GM23248 (cell line): ENCODE measurements around the gene SMAD5. TPM values are rescaled to one million over a fixed set of nuclear protein-coding genes. Genes with fewer than 3 reads are reported as not detected.

ENCODE experiments used
- DNase-seq: peaks from one replicate; pipeline ENCODE4 v3.0.0-alpha.2; 2015
- H2AFZ ChIP-seq: fragments of 200-600 bp; sonication (generic); 2 replicates; pipeline ENCODE4 v1.6.1; 2016; ENCODE audit warnings: antibody characterized with exemption
- H3F3A ChIP-seq: fragments of 200-600 bp; sonication (generic); 2 replicates; pipeline ENCODE4 v1.6.1; 2016; ENCODE audit warnings: mild to moderate bottlenecking, antibody characterized with exemption, mixed run types; ENCODE audit not compliant: insufficient read depth
- H3K27ac ChIP-seq: fragments of 200-600 bp; sonication (generic); 2 replicates; pipeline ENCODE4 v1.5.1; 2016; ENCODE audit warnings: mild to moderate bottlenecking
- H3K27me3 ChIP-seq: fragments of 200-600 bp; sonication (generic); replicated peaks from 2 replicates; pipeline ENCODE4 v1.6.1; 2016; ENCODE audit warnings: mild to moderate bottlenecking; ENCODE audit not compliant: insufficient read depth
- H3K36me3 ChIP-seq: fragments of 200-600 bp; sonication (generic); 2 replicates; pipeline ENCODE4 v1.6.1; 2016; ENCODE audit warnings: low read depth, mild to moderate bottlenecking
- H3K4me1 ChIP-seq: fragments of 200-600 bp; sonication (generic); 2 replicates; pipeline ENCODE4 v1.6.1; 2016; ENCODE audit warnings: mild to moderate bottlenecking; ENCODE audit not compliant: insufficient read depth
- H3K4me2 ChIP-seq: fragments of 200-600 bp; sonication (generic); one replicate; pipeline ENCODE4 v1.6.1; 2016; ENCODE audit warnings: mild to moderate bottlenecking; ENCODE audit not compliant: unreplicated experiment
- H3K4me3 ChIP-seq: fragments of 200-600 bp; sonication (generic); 2 replicates; pipeline ENCODE4 v1.5.1; 2016; ENCODE audit warnings: mild to moderate bottlenecking
- H3K79me2 ChIP-seq: fragments of 200-600 bp; sonication (generic); 2 replicates; pipeline ENCODE4 v1.6.1; 2016; ENCODE audit warnings: mild to moderate bottlenecking; ENCODE audit not compliant: insufficient read depth
- H3K9ac ChIP-seq: fragments of 200-600 bp; sonication (generic); 2 replicates; pipeline ENCODE4 v1.6.1; 2016; ENCODE audit warnings: mild to moderate bottlenecking
- H3K9me2 ChIP-seq: fragments of 200-600 bp; sonication (generic); 2 replicates; pipeline ENCODE4 v1.6.1; 2016; ENCODE audit warnings: mixed run types, mild to moderate bottlenecking, moderate library complexity; ENCODE audit not compliant: insufficient read depth
- H3K9me3 ChIP-seq: fragments of 200-600 bp; sonication (generic); one replicate; pipeline ENCODE4 v1.6.1; 2017; ENCODE audit warnings: low read depth
- H4K20me1 ChIP-seq: fragments of 200-600 bp; sonication (generic); 2 replicates; pipeline ENCODE4 v1.6.0; 2016; ENCODE audit not compliant: insufficient read depth
- EZH2 ChIP-seq: fragments of 200-600 bp; sonication (generic); IDR thresholded peaks from 2 replicates; pipeline ENCODE4 v1.6.1; 2018; ENCODE audit warnings: antibody characterized with exemption, mild to moderate bottlenecking; ENCODE audit not compliant: insufficient read depth, poor library complexity, severe bottlenecking
- EZH2phosphoT487 ChIP-seq: fragments of 200-600 bp; sonication (generic); IDR thresholded peaks from 2 replicates; pipeline ENCODE4 v1.6.1; 2018; ENCODE audit warnings: antibody characterized with exemption, moderate library complexity, mild to moderate bottlenecking, low read depth; ENCODE audit not compliant: insufficient read depth
- WGBS, 2 experiments: methylation state at CpG; one replicate each; pipeline ENCODE4 v1.1.6; 2015 to 2017; ENCODE audit warnings: low lambda C conversion rate in 2 of 2, low coverage in 1 of 2; ENCODE audit errors: missing lambda C conversion rate in 2 of 2; 5-methylcytosine and 5-hydroxymethylcytosine counted together
- in situ Hi-C: fragments of 300-500 bp; cut with MboI; formaldehyde crosslinking; loops from 2 replicates; pipeline ENCODE4 v1.15.0; 2020
- polyA plus RNA-seq: library from polyadenylated mRNA; unstranded; fragments of >200 nt; fragmentation: Nextera tagmentation; extraction: Ambion mirVana; gene quantifications from 2 replicates; pipeline ENCODE4 v1.2.1, GENCODE V29; 2016
- total RNA-seq: library from RNA; depleted of rRNA; stranded (reverse); fragments of >200 nt; shearing (Covaris generic); gene quantifications from 2 replicates; pipeline ENCODE4 v1.2.3, GENCODE V29; 2014

The SMAD5 gene
- total and polyA plus RNA-seq, 2 experiments from 2014 or later = 50.0 to 53.1 TPM

DNA sequence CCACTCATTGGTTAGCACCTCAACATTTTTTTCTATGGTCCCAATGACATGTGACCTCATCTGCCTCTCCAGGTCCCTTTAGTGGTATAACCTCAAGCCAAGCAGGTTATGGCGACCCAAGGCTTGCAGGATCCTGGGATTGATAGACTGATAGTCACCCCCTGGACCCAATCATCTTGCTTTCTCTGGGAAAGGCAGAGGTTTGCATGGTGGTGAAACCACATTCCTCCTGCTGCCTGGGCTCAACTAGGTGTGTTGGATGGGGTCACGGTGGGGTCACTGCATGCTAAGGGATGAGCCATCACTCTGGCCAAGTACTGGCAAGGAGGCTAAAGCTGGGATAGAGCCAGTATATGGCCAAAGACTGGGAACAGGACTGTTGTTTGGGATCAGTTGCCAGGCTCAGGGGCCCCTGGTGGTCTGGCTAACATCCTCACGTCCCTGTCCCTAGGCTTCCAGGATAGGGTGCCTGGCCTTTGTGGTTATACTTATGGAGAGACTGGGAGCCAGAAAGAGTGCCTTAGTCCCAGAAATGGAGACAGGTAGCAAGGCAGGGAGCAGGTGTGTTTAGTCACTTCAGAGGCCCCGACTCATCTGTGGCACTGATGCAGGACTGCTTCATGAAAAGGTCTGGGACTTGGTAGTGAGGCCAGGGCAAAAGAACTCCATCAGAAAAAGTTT, 65.0 kb downstream of the SMAD5 start:
- no peak overlapping the region for H3K9ac ChIP-seq
- no peaks in the 10 kb centered on the region for H3K4me1 ChIP-seq
- no peaks in the 10 kb centered on the region for H3K36me3 ChIP-seq
- H3K79me2 ChIP-seq = no peaks in the 10 kb centered on the region
- H2AFZ ChIP-seq = no peak overlapping the region
- TF ChIP-seq EZH2phosphoT487 = no peak
- in situ Hi-C loops = no loop called here
- H3K27me3 ChIP-seq = peaks cover 2% of the 10 kb centered on the region
- no peak overlapping the region for H3K27ac ChIP-seq
- H3K4me2 ChIP-seq = no peak overlapping the region
- no peaks in the 10 kb centered on the region for H3K9me2 ChIP-seq
- H3F3A ChIP-seq = no peaks in the 10 kb centered on the region
- 95 to 96% methylated on average over 4 of the region's 4 CpGs for WGBS, 2 experiments
- no peaks in the 10 kb centered on the region for H3K9me3 ChIP-seq
- H3K4me3 ChIP-seq = no peak overlapping the region
- DNase-seq = no peak
- H4K20me1 ChIP-seq = no peaks in the 10 kb centered on the region

DNA sequence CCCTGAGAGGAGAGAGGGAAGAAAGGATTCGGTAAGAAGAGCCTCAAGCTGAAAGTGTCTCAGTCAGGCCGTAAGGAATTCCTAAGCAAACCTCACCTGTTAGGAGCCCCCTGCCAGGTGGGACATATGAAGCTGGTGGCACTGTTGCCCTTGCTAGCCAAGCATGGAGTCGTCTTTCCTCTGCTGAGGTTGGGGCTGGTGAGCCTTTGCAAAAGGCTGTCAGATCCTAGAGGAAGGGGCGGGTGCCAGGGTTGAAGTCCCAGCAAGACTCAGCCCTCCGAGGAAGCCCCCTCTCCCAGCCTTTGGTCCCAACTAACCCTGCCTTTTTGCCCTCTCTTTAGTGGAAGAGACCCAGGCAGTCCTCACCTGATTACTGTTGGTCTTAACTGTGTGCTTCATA, 65.8 kb downstream of the SMAD5 start:
- TF ChIP-seq EZH2 = no peak
- no peak for TF ChIP-seq EZH2phosphoT487
- Histone ChIP-seq H3K9me2 (no peaks in the 10 kb centered on the region), H3K79me2 (no peaks in the 10 kb centered on the region), H2AFZ (no peak overlapping the region), H3K27ac (no peak overlapping the region), H4K20me1 (no peaks in the 10 kb centered on the region), H3F3A (no peaks in the 10 kb centered on the region), H3K4me2 (no peak overlapping the region), H3K36me3 (no peaks in the 10 kb centered on the region), H3K9me3 (no peaks in the 10 kb centered on the region), H3K4me1 (no peaks in the 10 kb centered on the region), H3K9ac (no peak overlapping the region), H3K27me3 (no peaks in the 10 kb centered on the region), H3K4me3 (no peak overlapping the region)
- no peak for DNase-seq
- 90 to 93% methylated on average over 4 to 5 of the region's 5 CpGs for WGBS, 2 experiments
- in situ Hi-C loops = no loop called here

DNA sequence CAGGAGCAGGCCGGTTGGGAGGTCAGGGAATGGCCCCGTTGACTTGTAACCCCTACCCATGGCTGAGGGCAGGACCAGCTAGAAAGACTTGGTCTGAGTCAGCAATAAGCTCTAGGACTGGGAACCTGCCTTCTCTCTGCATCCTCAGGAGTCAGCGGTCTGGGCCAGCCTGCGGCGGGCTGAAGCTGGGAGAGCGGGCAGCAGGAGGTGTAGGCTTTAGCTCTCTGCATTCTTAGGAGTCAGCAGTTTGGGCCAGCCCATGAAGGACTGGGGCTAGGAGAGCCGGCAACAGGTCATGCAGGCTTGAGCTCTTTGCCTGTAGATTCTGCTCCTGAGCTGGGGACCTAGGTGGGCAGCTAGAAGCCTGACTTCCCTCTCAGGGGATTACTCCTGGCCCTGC, 66.8 kb downstream of the SMAD5 start:
- Histone ChIP-seq H3K27me3 (no peaks in the 10 kb centered on the region), H4K20me1 (no peaks in the 10 kb centered on the region), H3K9ac (no peak overlapping the region), H3K9me3 (no peaks in the 10 kb centered on the region), H3K4me3 (no peak overlapping the region), H3F3A (no peaks in the 10 kb centered on the region), H3K4me1 (no peaks in the 10 kb centered on the region), H3K4me2 (no peak overlapping the region), H3K36me3 (no peaks in the 10 kb centered on the region), H3K79me2 (no peaks in the 10 kb centered on the region), H3K9me2 (no peaks in the 10 kb centered on the region), H2AFZ (no peak overlapping the region), H3K27ac (no peak overlapping the region)
- in situ Hi-C loops = no loop called here
- DNase-seq = no peak
- no peak for TF ChIP-seq EZH2phosphoT487
- 91 to 99% methylated on average over 7 of the region's 7 CpGs for WGBS, 2 experiments

DNA sequence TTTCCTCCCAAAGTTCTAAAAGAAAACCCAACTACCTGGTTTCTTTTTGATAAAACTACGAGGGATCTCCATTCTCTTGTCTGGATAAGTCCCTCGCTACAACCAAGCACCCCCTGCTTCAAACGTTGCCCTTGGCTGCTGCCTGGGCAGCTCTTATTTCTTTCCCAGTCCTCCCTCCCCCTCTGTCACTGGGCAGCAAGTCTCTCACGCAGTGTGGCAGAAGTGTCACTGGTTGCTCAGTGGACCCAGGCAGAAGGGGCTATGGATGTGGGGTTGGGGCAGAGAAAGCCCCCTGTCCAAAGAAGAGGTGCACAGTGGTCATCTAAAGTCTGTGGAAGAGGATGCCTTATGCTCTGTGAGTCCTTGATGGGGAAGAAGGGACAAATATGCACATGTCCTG, 67.5 kb downstream of the SMAD5 start:
- H2AFZ ChIP-seq = no peak overlapping the region
- 77 to 78% methylated on average over 4 of the region's 4 CpGs for WGBS, 2 experiments
- H3K9me2 ChIP-seq = no peaks in the 10 kb centered on the region
- H3K9me3 ChIP-seq = no peaks in the 10 kb centered on the region
- no peaks in the 10 kb centered on the region for H4K20me1 ChIP-seq
- no peak overlapping the region for H3K27ac ChIP-seq
- H3K79me2 ChIP-seq = no peaks in the 10 kb centered on the region
- H3K27me3 ChIP-seq = no peaks in the 10 kb centered on the region
- no peak for DNase-seq
- H3K9ac ChIP-seq = no peak overlapping the region
- H3K36me3 ChIP-seq = no peaks in the 10 kb centered on the region
- H3F3A ChIP-seq = no peaks in the 10 kb centered on the region
- no peak overlapping the region for H3K4me3 ChIP-seq
- in situ Hi-C loops = loop anchor here (25.0 kb wide), 1 partner anchor 638 kb away; no protein-coding TSS in a partner anchor
- H3K4me2 ChIP-seq = no peak overlapping the region
- H3K4me1 ChIP-seq = no peaks in the 10 kb centered on the region
- no peak for TF ChIP-seq EZH2
- no peak for TF ChIP-seq EZH2phosphoT487

DNA sequence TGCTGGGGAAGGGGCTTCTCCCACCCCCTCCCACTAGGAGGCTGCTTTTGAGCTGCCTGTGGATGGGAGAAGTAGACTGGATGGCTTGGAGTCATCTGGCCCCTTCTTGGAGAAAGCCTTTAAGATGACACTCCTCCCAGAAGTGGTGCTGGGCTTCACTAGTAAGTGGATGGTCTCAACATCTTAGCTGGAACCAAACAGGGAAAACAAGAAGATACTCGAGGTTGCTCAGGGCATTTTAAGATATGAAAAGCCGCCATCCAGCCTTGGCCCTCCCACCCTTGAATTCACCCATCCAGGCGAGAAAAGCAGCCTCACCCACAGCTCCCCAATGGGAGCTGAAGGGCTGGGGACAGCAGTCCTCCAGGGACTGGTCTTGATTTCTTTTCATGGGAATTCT, 68.1 kb downstream of the SMAD5 start:
- Histone ChIP-seq H3K4me1 (no peaks in the 10 kb centered on the region), H3F3A (no peaks in the 10 kb centered on the region), H3K9ac (no peak overlapping the region), H3K27ac (no peak overlapping the region), H3K79me2 (no peaks in the 10 kb centered on the region), H3K9me2 (no peaks in the 10 kb centered on the region), H3K4me2 (no peak overlapping the region), H3K27me3 (no peaks in the 10 kb centered on the region), H3K36me3 (no peaks in the 10 kb centered on the region), H4K20me1 (no peaks in the 10 kb centered on the region), H2AFZ (no peak overlapping the region), H3K9me3 (no peaks in the 10 kb centered on the region), H3K4me3 (no peak overlapping the region)
- TF ChIP-seq EZH2phosphoT487 (no peak), EZH2 (no peak)
- in situ Hi-C loops = loop anchor here (25.0 kb wide), 1 partner anchor 638 kb away; no protein-coding TSS in a partner anchor
- WGBS, 2 experiments = 62 to 74% methylated on average over 3 of the region's 3 CpGs
- no peak for DNase-seq
